Testis (tissue), 2 donors: ENCODE results near the gene SDC3.

ENCODE experiments used
- CTCF ChIP-seq, 3 experiments: fragments of 450-650 bp in 2 of 3; fragments of 200-600 bp in 1 of 3; sonication (generic) in 1 of 3; IDR thresholded peaks; one replicate each; pipeline ENCODE4 v1.5.1; 2016 to 2019; ENCODE audit warnings: antibody characterized with exemption in 3 of 3, mild to moderate bottlenecking in 2 of 3, moderate library complexity in 1 of 3
- POLR2A ChIP-seq: fragments of 450-650 bp; IDR thresholded peaks from one replicate; pipeline ENCODE4 v1.6.1; 2017; ENCODE audit warnings: antibody characterized with exemption, mild to moderate bottlenecking, moderate library complexity

GRCh38 chr1:30890502-30891226, 17.9 kb downstream of the SDC3 start:
- TF ChIP-seq CTCF (IDR thresholded peaks at IDR 0.05) (no peak), POLR2A (no peak)
